Measurements from ENCODE around the gene PAQR9.

DNA sequence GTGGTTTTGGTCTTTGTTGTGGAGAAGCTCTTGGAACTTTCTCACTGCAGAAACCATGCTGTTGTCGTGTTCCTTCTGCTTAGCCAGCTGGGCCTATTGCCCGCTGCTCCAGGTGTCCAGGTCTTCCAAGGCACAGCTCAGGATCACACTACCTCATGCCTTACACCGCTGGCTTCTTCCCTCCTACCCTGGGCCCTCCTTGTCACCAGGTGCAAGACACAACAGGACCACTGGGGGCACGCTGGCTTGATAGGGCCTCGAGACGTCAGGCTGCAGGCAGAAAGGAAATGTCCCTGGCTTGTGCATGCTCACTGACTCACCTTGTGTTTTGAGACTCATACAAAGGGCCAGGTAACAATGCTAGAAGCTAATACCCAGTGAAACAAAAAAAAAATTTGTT, 32.3 kb downstream of the PAQR9 start:
- TF ChIP-seq POLR2A (IDR thresholded peaks at IDR 0.05) (no peak), POLR2AphosphoS5 (IDR thresholded peaks at IDR 0.05) (no peak), EP300 (IDR thresholded peaks at IDR 0.05) (no peak)
- TF ChIP-seq, protein P1, sequence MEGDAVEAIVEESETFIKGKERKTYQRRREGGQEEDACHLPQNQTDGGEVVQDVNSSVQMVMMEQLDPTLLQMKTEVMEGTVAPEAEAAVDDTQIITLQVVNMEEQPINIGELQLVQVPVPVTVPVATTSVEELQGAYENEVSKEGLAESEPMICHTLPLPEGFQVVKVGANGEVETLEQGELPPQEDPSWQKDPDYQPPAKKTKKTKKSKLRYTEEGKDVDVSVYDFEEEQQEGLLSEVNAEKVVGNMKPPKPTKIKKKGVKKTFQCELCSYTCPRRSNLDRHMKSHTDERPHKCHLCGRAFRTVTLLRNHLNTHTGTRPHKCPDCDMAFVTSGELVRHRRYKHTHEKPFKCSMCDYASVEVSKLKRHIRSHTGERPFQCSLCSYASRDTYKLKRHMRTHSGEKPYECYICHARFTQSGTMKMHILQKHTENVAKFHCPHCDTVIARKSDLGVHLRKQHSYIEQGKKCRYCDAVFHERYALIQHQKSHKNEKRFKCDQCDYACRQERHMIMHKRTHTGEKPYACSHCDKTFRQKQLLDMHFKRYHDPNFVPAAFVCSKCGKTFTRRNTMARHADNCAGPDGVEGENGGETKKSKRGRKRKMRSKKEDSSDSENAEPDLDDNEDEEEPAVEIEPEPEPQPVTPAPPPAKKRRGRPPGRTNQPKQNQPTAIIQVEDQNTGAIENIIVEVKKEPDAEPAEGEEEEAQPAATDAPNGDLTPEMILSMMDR (IDR thresholded peaks at IDR 0.05), result no peak

Measured in stomach (tissue), 4 donors.